DND-41 (cell line): Measurements from ENCODE around the gene PDLIM4.

Experiments used
- ATAC-seq: fragments of 200-7000 bp; cut with Tn5 transposase; 3 replicates; pipeline ENCODE4 v1.9.1; 2021; ENCODE audit warnings: low read depth; ENCODE audit not compliant: insufficient read depth
- DNase-seq: peaks from one replicate; pipeline ENCODE4 v3.0.0-alpha.2; 2020
- H2AFZ ChIP-seq: 2 replicates; pipeline ENCODE4 v1.6.0; 2012; ENCODE audit warnings: low read depth, low read length
- H3K27ac ChIP-seq: 2 replicates; pipeline ENCODE4 v1.5.1; 2012; ENCODE audit warnings: low read length, inconsistent platforms
- H3K27me3 ChIP-seq: fragments of 200-600 bp; sonication (generic); 2 replicates; pipeline ENCODE4 v1.6.0; 2012; ENCODE audit warnings: low read length, mild to moderate bottlenecking, inconsistent platforms; ENCODE audit not compliant: insufficient read depth, poor library complexity
- H3K36me3 ChIP-seq: 2 replicates; pipeline ENCODE4 v1.5.1; 2012; ENCODE audit warnings: low read length, inconsistent platforms; ENCODE audit not compliant: insufficient read depth
- H3K4me1 ChIP-seq: 2 replicates; pipeline ENCODE4 v1.5.1; 2012; ENCODE audit warnings: mild to moderate bottlenecking, low read length; ENCODE audit not compliant: insufficient read depth
- H3K4me2 ChIP-seq: 2 replicates; pipeline ENCODE4 v1.6.0; 2012; ENCODE audit warnings: mild to moderate bottlenecking, moderate library complexity, low read length, inconsistent platforms; ENCODE audit not compliant: insufficient read depth
- H3K4me3 ChIP-seq, 2 experiments: fragments of 200-600 bp in 1 of 2; shearing (Covaris generic) in 1 of 2; 2 replicates each; pipeline ENCODE4 v1.5.1; 2012 to 2016; ENCODE audit warnings: inconsistent platforms in 2 of 2, low read length in 2 of 2, mild to moderate bottlenecking in 2 of 2, low read depth in 1 of 2, moderate library complexity in 1 of 2
- H3K79me2 ChIP-seq: 2 replicates; pipeline ENCODE4 v1.6.0; 2012; ENCODE audit warnings: low read length, inconsistent platforms; ENCODE audit not compliant: insufficient read depth
- H3K9ac ChIP-seq: 2 replicates; pipeline ENCODE4 v1.6.0; 2012; ENCODE audit warnings: low read depth, mild to moderate bottlenecking, inconsistent platforms, low read length, moderate library complexity
- H3K9me3 ChIP-seq: 2 replicates; pipeline ENCODE4 v1.5.1; 2012; ENCODE audit warnings: low read length, moderate library complexity, mild to moderate bottlenecking, inconsistent platforms; ENCODE audit not compliant: insufficient read depth, severe bottlenecking
- H4K20me1 ChIP-seq: 2 replicates; pipeline ENCODE4 v1.6.0; 2012; ENCODE audit warnings: low read length; ENCODE audit not compliant: insufficient read depth
- CTCF ChIP-seq: IDR thresholded peaks from 2 replicates; pipeline ENCODE4 v1.5.1; 2012; ENCODE audit warnings: borderline replicate concordance, low read length, moderate library complexity, mild to moderate bottlenecking; ENCODE audit not compliant: poor library complexity, severe bottlenecking; ENCODE audit errors: extremely low read depth
- EZH2 ChIP-seq: IDR thresholded peaks from 3 replicates; pipeline ENCODE4 v1.6.1; 2012; ENCODE audit warnings: borderline replicate concordance, low read depth, mild to moderate bottlenecking, moderate library complexity, low read length, inconsistent platforms; ENCODE audit not compliant: severe bottlenecking

Gene PDLIM4

GRCh38 chr5:132237141-132237540 lies 20.4 kb upstream of the PDLIM4 start:
- Histone ChIP-seq H3K27ac (no peak overlapping the region), H3K4me1 (no peaks in the 10 kb centered on the region), H3K4me3 (no peak overlapping the region), H3K9me3 (no peaks in the 10 kb centered on the region), H2AFZ (no peak overlapping the region), H3K27me3 (no peaks in the 10 kb centered on the region), H3K9ac (no peak overlapping the region), H4K20me1 (no peaks in the 10 kb centered on the region), H3K4me2 (no peak overlapping the region), H3K36me3 (no peaks in the 10 kb centered on the region), H3K79me2 (no peaks in the 10 kb centered on the region)
- DNase-seq, result no peak
- no peak for ATAC-seq
- TF ChIP-seq CTCF, result no peak
- no peak for TF ChIP-seq EZH2

- no peak overlapping the region for H3K4me3 ChIP-seq
- no peaks in the 10 kb centered on the region for H3K4me1 ChIP-seq
- no peaks in the 10 kb centered on the region for H3K36me3 ChIP-seq
- H3K27me3 ChIP-seq, result no peaks in the 10 kb centered on the region
- no peaks in the 10 kb centered on the region for H3K79me2 ChIP-seq
- no peak for DNase-seq
- H3K9me3 ChIP-seq, result no peaks in the 10 kb centered on the region
- ATAC-seq, result no peak
- no peaks in the 10 kb centered on the region for H4K20me1 ChIP-seq
- no peak overlapping the region for H3K27ac ChIP-seq
- no peak overlapping the region for H3K4me2 ChIP-seq
- TF ChIP-seq EZH2 (no peak), CTCF (no peak)
- no peak overlapping the region for H2AFZ ChIP-seq
- no peak overlapping the region for H3K9ac ChIP-seq
Measured at GRCh38 chr5:132237670-132238069, 19.8 kb upstream of the PDLIM4 start.

GRCh38 chr5:132238169-132238744 lies 19.2 kb upstream of the PDLIM4 start:
- Histone ChIP-seq H2AFZ (no peak overlapping the region), H3K27ac (no peak overlapping the region)
- peak; percentile 93 for ATAC-seq

More at GRCh38 chr5:132238169-132238744, 19.2 kb upstream of the PDLIM4 start:
- Histone ChIP-seq H3K9ac (no peak overlapping the region), H3K4me2 (no peak overlapping the region), H3K4me1 (no peaks in the 10 kb centered on the region), H3K27me3 (no peaks in the 10 kb centered on the region), H3K79me2 (no peaks in the 10 kb centered on the region), H3K36me3 (no peaks in the 10 kb centered on the region), H3K4me3 (no peak overlapping the region), H4K20me1 (no peaks in the 10 kb centered on the region), H3K9me3 (no peaks in the 10 kb centered on the region)
- DNase-seq, result peak; percentile 78
- TF ChIP-seq CTCF, result peak; percentile 80
- TF ChIP-seq EZH2, result no peak
